GM13976 (cell line): ENCODE results near the gene ATP2B2.

Experiments used
- DNase-seq: peaks from one replicate; pipeline ENCODE4 v3.0.0; 2012; ENCODE audit warnings: low spot score
- in situ Hi-C: fragments of 300-500 bp; cut with MboI; formaldehyde crosslinking; loops from one replicate; pipeline ENCODE4 v1.12.0; 2022; ENCODE audit warnings: low sequenced_read_pairs, mixed read lengths, inconsistent platforms; ENCODE audit not compliant: unreplicated experiment
- TF ChIP-seq, protein P1 (sequence below): IDR thresholded peaks from 2 replicates; pipeline ENCODE4 v1.5.1; 2012; ENCODE audit warnings: borderline replicate concordance, mild to moderate bottlenecking; ENCODE audit not compliant: insufficient read depth; ENCODE audit errors: extremely low read depth, missing control alignments, control extremely low read depth

The ATP2B2 gene

DNA sequence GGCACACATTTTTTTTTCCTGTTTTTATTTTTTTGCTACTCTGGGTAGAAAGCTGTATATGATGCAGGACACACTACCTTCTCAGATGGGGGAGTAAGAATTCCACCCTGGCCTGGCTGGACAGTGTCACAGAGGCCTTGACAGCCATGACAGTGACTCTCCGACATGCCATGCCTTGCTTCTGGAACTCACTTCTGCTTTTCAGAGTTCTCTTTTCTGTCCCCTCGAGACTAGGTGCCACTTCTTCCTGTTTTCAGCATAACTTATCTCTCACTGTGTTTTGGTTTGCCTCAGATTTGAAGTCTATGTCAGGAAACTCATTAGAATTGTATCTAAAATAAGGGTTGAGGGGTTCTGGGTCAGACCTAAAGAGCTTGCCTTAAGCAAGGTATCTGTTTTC, 115.4 kb downstream of the ATP2B2 start:
- DNase-seq, result no peak
- in situ Hi-C loops, result no loop called here
- TF ChIP-seq, protein P1, sequence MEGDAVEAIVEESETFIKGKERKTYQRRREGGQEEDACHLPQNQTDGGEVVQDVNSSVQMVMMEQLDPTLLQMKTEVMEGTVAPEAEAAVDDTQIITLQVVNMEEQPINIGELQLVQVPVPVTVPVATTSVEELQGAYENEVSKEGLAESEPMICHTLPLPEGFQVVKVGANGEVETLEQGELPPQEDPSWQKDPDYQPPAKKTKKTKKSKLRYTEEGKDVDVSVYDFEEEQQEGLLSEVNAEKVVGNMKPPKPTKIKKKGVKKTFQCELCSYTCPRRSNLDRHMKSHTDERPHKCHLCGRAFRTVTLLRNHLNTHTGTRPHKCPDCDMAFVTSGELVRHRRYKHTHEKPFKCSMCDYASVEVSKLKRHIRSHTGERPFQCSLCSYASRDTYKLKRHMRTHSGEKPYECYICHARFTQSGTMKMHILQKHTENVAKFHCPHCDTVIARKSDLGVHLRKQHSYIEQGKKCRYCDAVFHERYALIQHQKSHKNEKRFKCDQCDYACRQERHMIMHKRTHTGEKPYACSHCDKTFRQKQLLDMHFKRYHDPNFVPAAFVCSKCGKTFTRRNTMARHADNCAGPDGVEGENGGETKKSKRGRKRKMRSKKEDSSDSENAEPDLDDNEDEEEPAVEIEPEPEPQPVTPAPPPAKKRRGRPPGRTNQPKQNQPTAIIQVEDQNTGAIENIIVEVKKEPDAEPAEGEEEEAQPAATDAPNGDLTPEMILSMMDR, result no peak

DNA sequence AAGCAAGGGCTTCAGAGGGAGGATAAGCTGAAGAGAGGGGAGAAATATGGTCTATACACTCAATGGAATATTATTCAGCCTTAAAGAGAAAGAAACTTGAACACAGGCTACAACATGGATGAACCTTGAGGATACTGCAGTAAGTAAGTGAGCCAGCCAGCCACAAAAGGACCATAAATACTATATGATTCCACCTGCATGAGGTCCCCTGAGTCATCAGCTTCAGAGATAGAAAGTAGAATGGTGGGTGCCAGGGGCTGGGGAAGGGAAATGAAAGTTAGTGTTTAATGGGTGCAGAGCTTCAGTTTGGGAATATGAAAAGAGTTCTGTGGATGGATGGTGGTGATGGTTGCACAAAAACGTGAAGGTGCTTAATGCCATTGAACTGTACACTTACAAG, 116.0 kb downstream of the ATP2B2 start:
- in situ Hi-C loops, result no loop called here
- TF ChIP-seq, protein P1, result no peak
- DNase-seq, result no peak

DNA sequence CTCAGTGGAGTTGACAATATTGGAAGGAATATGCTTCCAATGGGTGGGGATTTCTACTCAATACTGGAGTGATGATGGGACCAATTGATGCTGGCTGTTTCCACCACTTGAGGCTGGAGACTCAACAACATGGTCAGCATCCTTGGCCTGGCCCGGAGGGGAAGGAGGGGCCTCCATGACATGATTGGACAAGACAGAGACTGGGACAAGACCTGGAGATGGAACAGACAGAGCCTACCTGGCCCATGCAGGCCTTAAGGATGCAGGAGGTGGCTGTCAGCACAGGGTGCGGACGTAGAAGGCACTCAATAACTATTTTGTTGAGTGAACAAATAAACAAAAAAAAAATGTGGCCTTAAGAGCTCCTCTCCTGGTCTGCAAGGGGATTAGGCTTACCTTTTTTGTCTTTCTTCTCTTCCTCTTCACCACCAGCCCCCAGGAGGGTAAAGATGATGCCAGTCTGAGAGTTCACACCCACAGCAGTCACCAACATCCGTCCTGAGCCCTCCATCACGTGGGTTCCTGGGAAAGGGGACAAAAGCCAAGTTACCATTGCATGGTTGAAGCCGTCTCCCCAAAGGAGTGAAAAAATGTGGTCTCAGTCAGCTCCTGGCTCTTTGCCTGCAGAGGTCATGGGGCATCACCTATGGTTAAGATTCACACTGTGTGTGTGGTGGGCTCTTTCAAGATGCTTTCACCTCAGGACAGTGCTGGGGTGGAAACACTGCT, 117.3 kb downstream of the ATP2B2 start:
- DNase-seq, result no peak
- in situ Hi-C loops, result no loop called here
- TF ChIP-seq, protein P1, result no peak

DNA sequence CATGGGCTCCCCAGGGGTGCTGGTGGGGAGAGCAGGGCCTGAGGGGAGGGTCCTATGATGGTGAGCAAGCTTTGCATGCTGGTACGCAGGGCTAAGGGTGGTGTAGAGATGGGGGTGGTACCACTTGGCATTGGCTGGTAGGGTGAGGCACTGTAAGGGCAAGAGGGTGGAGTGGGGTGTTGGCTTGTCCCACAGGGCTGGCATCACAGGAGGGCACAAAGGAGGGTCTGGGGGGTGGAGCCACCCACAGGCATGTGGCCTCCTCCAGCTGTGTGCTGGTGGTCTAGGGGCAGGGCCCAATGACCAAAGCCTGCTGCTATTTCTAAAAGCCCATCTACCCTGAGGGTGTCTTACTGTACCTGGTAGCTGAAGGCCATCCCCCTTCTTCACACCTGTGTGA, 119.3 kb downstream of the ATP2B2 start:
- in situ Hi-C loops, result no loop called here
- no peak for DNase-seq

DNA sequence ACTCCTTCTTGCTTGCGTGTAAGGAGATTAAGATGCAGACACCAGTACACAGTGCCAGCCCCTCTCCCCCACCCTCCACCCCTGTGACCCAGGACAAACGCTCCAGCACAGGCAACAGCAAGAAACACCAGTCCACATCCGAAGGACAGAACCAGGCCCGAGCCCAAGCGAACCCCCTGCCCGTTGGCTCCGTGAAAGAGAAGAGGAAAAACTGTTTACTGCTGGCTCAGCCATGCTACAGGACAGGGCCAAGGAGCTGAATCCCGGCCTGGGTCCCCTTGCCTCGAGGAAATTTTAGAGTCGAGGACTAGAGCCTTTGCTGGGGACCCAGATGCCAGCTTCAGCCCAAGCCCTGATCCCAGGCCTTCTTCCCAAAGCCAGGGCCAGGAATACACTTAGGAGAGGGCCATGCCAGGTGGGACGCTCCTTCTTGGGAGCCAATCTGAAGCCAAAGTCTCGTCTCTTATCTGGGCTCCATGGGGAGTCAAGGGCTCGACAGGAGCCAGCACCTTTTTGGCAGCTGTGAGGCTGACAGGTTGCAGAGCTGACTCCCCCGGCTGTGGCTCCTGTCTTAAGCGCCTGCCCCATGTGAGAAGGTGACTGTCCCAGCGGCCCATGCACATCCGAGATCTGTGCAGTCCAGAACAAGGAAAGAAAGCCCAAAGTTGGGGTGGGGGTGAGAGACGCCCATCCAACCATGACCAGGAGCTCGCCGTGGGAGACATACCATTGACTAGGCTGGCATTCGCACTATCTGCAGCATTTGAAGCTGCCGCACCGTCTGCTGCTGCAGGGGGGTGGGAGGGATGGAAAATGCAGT, 120.6 kb downstream of the ATP2B2 start:
- in situ Hi-C loops, result no loop called here
- DNase-seq, result no peak
- TF ChIP-seq, protein P1, result no peak

More for the DNA sequence above, 119.3 kb downstream of the ATP2B2 start:
- TF ChIP-seq, protein P1, result no peak

DNA sequence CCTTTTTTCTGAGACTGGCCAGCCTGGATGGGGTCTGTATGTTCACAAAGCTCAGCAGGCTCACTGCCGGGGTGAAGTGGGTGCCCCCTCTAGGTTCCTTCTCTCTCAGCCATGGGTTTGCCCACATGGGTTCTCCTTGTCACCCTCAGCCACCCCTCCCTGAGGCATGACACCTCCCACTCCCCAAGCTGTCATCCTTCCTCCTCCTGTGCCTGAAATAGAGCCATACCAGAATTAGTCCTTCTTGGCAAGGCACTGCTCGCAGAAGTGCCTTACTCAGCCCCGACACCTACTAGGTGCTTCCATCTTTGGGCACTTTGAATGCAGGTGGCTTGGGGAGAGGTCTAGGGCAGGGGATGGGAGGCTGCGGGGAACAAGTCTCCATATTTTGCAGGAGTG, 121.5 kb downstream of the ATP2B2 start:
- DNase-seq, result no peak
- in situ Hi-C loops, result no loop called here
- TF ChIP-seq, protein P1, result no peak
